ENCODE results near the gene LNPEP.

The LNPEP gene

GRCh38 chr5:96901384-96901783, 34.5 kb upstream of the LNPEP start:
- Histone ChIP-seq H4K91ac (ENCODE audit: low read depth, low read length) (no peak overlapping the region), H3K79me1 (ENCODE audit: low read length) (no peaks in the 10 kb centered on the region), H2BK120ac (ENCODE audit: insufficient read depth, low read length, poor library complexity) (no peak overlapping the region), H3K4ac (ENCODE audit: low read depth, low read length) (no peak overlapping the region), H2AFZ (ENCODE audit: insufficient read depth, low read length, poor library complexity) (no peak overlapping the region), H2AK5ac (ENCODE audit: low read length) (no peak overlapping the region), H3K4me3 (ENCODE audit: low read depth, low read length) (no peak overlapping the region), H3K36me3 (ENCODE audit: control insufficient read depth in 1 of 2, insufficient read depth in 2 of 2, low read length in 2 of 2) (no peaks in the 10 kb centered on the region), H3K9me3 (ENCODE audit: insufficient read depth, low read depth, low read length) (no peaks in the 10 kb centered on the region), H3K79me2 (ENCODE audit: control insufficient read depth, insufficient read depth, low read length, poor library complexity) (no peaks in the 10 kb centered on the region), H2BK12ac (ENCODE audit: low read length) (no peak overlapping the region), H2BK5ac (ENCODE audit: low read depth, low read length, poor library complexity) (no peak overlapping the region), H3K18ac (ENCODE audit: low read length) (no peak overlapping the region), H3K4me1 (ENCODE audit: control insufficient read depth in 1 of 2, insufficient read depth in 2 of 2, low read length in 2 of 2) (no peaks in the 10 kb centered on the region), H4K8ac (ENCODE audit: low read depth, low read length) (no peak overlapping the region), H3K27ac (ENCODE audit: low read depth, low read length) (no peak overlapping the region), H3K14ac (ENCODE audit: low read length) (no peak overlapping the region), H3K23ac (ENCODE audit: low read length) (no peak overlapping the region), H4K12ac (ENCODE audit: low read depth, low read length) (no peak overlapping the region), H3K4me2 (ENCODE audit: low read length) (no peak overlapping the region), H3K27me3 (ENCODE audit: insufficient read depth, low read length) (no peaks in the 10 kb centered on the region), H3K9ac (ENCODE audit: low read length) (no peak overlapping the region)
- WGBS (ENCODE audit: extremely low coverage, insufficient coverage, insufficient read length) = no CpG with 5 or more reads among the region's 6 CpGs
- peak in 1 of 2 donors; percentile 43 for DNase-seq

GRCh38 chr5:96901841-96902240, 34.0 kb upstream of the LNPEP start:
- H3K18ac ChIP-seq (ENCODE audit: low read length) = no peak overlapping the region
- H3K79me2 ChIP-seq (ENCODE audit: control insufficient read depth, insufficient read depth, low read length, poor library complexity) = no peaks in the 10 kb centered on the region
- no peak overlapping the region for H2AFZ ChIP-seq (ENCODE audit: insufficient read depth, low read length, poor library complexity)
- no peaks in the 10 kb centered on the region for H3K27me3 ChIP-seq (ENCODE audit: insufficient read depth, low read length)
- no peak overlapping the region for H4K8ac ChIP-seq (ENCODE audit: low read depth, low read length)
- DNase-seq = peak in 1 of 2 donors; percentile 58
- H3K4me1 ChIP-seq (ENCODE audit: control insufficient read depth in 1 of 2, insufficient read depth in 2 of 2, low read length in 2 of 2) = no peaks in the 10 kb centered on the region
- no CpG with 5 or more reads among the region's 1 CpG for WGBS (ENCODE audit: extremely low coverage, insufficient coverage, insufficient read length)
- H3K4me3 ChIP-seq (ENCODE audit: low read depth, low read length) = no peak overlapping the region
- H4K91ac ChIP-seq (ENCODE audit: low read depth, low read length) = no peak overlapping the region
- no peak overlapping the region for H2BK5ac ChIP-seq (ENCODE audit: low read depth, low read length, poor library complexity)
- H3K4me2 ChIP-seq (ENCODE audit: low read length) = no peak overlapping the region
- H4K12ac ChIP-seq (ENCODE audit: low read depth, low read length) = no peak overlapping the region
- no peak overlapping the region for H3K27ac ChIP-seq (ENCODE audit: low read depth, low read length)
- H2BK12ac ChIP-seq (ENCODE audit: low read length) = no peak overlapping the region
- no peak overlapping the region for H3K4ac ChIP-seq (ENCODE audit: low read depth, low read length)
- no peak overlapping the region for H3K9ac ChIP-seq (ENCODE audit: low read length)
- H3K9me3 ChIP-seq (ENCODE audit: insufficient read depth, low read depth, low read length) = no peaks in the 10 kb centered on the region
- no peak overlapping the region for H3K14ac ChIP-seq (ENCODE audit: low read length)
- no peak overlapping the region for H2AK5ac ChIP-seq (ENCODE audit: low read length)
- no peak overlapping the region for H2BK120ac ChIP-seq (ENCODE audit: insufficient read depth, low read length, poor library complexity)
- no peaks in the 10 kb centered on the region for H3K79me1 ChIP-seq (ENCODE audit: low read length)
- no peaks in the 10 kb centered on the region for H3K36me3 ChIP-seq (ENCODE audit: control insufficient read depth in 1 of 2, insufficient read depth in 2 of 2, low read length in 2 of 2)
- no peak overlapping the region for H3K23ac ChIP-seq (ENCODE audit: low read length)

GRCh38 chr5:96902876-96903275, 33.0 kb upstream of the LNPEP start:
- Histone ChIP-seq H3K4me3 (ENCODE audit: low read depth, low read length) (no peak overlapping the region), H4K91ac (ENCODE audit: low read depth, low read length) (no peak overlapping the region), H2BK120ac (ENCODE audit: insufficient read depth, low read length, poor library complexity) (no peak overlapping the region), H4K8ac (ENCODE audit: low read depth, low read length) (no peak overlapping the region), H3K27me3 (ENCODE audit: insufficient read depth, low read length) (no peaks in the 10 kb centered on the region), H3K18ac (ENCODE audit: low read length) (no peak overlapping the region), H2BK12ac (ENCODE audit: low read length) (no peak overlapping the region), H3K4me1 (ENCODE audit: control insufficient read depth in 1 of 2, insufficient read depth in 2 of 2, low read length in 2 of 2) (no peaks in the 10 kb centered on the region), H3K36me3 (ENCODE audit: control insufficient read depth in 1 of 2, insufficient read depth in 2 of 2, low read length in 2 of 2) (no peaks in the 10 kb centered on the region), H3K9me3 (ENCODE audit: insufficient read depth, low read depth, low read length) (no peaks in the 10 kb centered on the region), H3K79me2 (ENCODE audit: control insufficient read depth, insufficient read depth, low read length, poor library complexity) (no peaks in the 10 kb centered on the region), H3K23ac (ENCODE audit: low read length) (no peak overlapping the region), H3K4ac (ENCODE audit: low read depth, low read length) (no peak overlapping the region), H3K4me2 (ENCODE audit: low read length) (no peak overlapping the region), H2AFZ (ENCODE audit: insufficient read depth, low read length, poor library complexity) (no peak overlapping the region), H2BK5ac (ENCODE audit: low read depth, low read length, poor library complexity) (no peak overlapping the region), H2AK5ac (ENCODE audit: low read length) (no peak overlapping the region), H4K12ac (ENCODE audit: low read depth, low read length) (no peak overlapping the region), H3K27ac (ENCODE audit: low read depth, low read length) (no peak overlapping the region), H3K9ac (ENCODE audit: low read length) (no peak overlapping the region), H3K79me1 (ENCODE audit: low read length) (no peaks in the 10 kb centered on the region), H3K14ac (ENCODE audit: low read length) (no peak overlapping the region)
- DNase-seq = peak; percentile 61 to 67
- WGBS (ENCODE audit: extremely low coverage, insufficient coverage, insufficient read length) = no CpG with 5 or more reads among the region's 3 CpGs

- H3K4ac ChIP-seq (ENCODE audit: low read depth, low read length) = no peak overlapping the region
- H2BK120ac ChIP-seq (ENCODE audit: insufficient read depth, low read length, poor library complexity) = no peak overlapping the region
- H4K12ac ChIP-seq (ENCODE audit: low read depth, low read length) = no peak overlapping the region
- no peak overlapping the region for H4K8ac ChIP-seq (ENCODE audit: low read depth, low read length)
- H3K79me1 ChIP-seq (ENCODE audit: low read length) = no peaks in the 10 kb centered on the region
- no peak overlapping the region for H2AFZ ChIP-seq (ENCODE audit: insufficient read depth, low read length, poor library complexity)
- no peak overlapping the region for H3K9ac ChIP-seq (ENCODE audit: low read length)
- H3K4me1 ChIP-seq (ENCODE audit: control insufficient read depth in 1 of 2, insufficient read depth in 2 of 2, low read length in 2 of 2) = no peaks in the 10 kb centered on the region
- no peak overlapping the region for H2BK5ac ChIP-seq (ENCODE audit: low read depth, low read length, poor library complexity)
- no CpG with 5 or more reads among the region's 2 CpGs for WGBS (ENCODE audit: extremely low coverage, insufficient coverage, insufficient read length)
- no peaks in the 10 kb centered on the region for H3K9me3 ChIP-seq (ENCODE audit: insufficient read depth, low read depth, low read length)
- H3K14ac ChIP-seq (ENCODE audit: low read length) = no peak overlapping the region
- H3K4me3 ChIP-seq (ENCODE audit: low read depth, low read length) = no peak overlapping the region
- H3K27ac ChIP-seq (ENCODE audit: low read depth, low read length) = no peak overlapping the region
- no peaks in the 10 kb centered on the region for H3K79me2 ChIP-seq (ENCODE audit: control insufficient read depth, insufficient read depth, low read length, poor library complexity)
- no peak overlapping the region for H3K18ac ChIP-seq (ENCODE audit: low read length)
- H3K36me3 ChIP-seq (ENCODE audit: control insufficient read depth in 1 of 2, insufficient read depth in 2 of 2, low read length in 2 of 2) = no peaks in the 10 kb centered on the region
- no peak overlapping the region for H3K23ac ChIP-seq (ENCODE audit: low read length)
- H2AK5ac ChIP-seq (ENCODE audit: low read length) = no peak overlapping the region
- H3K4me2 ChIP-seq (ENCODE audit: low read length) = no peak overlapping the region
- H3K27me3 ChIP-seq (ENCODE audit: insufficient read depth, low read length) = no peaks in the 10 kb centered on the region
- H2BK12ac ChIP-seq (ENCODE audit: low read length) = no peak overlapping the region
- no peak for DNase-seq
- H4K91ac ChIP-seq (ENCODE audit: low read depth, low read length) = no peak overlapping the region
Observed at GRCh38 chr5:96903300-96903699, 32.6 kb upstream of the LNPEP start.
